ENCODE results near the gene PRKCQ.
"Not testable (repeated sequence)": the region's sequence is repeated elsewhere in the genome, so short reads cannot be mapped to it uniquely, and the experiment has no call there.

PRKCQ gene

GRCh38 chr10:6445671-6446316, 134.3 kb downstream of the PRKCQ start:
- DNase-seq = peak; percentile 6

GRCh38 chr10:6439875-6440274, 140.2 kb downstream of the PRKCQ start:
- not testable (repeated sequence) for DNase-seq

- DNase-seq = no peak
Observed at GRCh38 chr10:6431861-6432260, 148.2 kb downstream of the PRKCQ start.

- DNase-seq = no peak
Observed at GRCh38 chr10:6431186-6431585, 148.9 kb downstream of the PRKCQ start.

GRCh38 chr10:6430423-6430980, 149.6 kb downstream of the PRKCQ start:
- DNase-seq = no peak

GRCh38 chr10:6427357-6427959, 152.6 kb downstream of the PRKCQ start:
- DNase-seq = no peak

GRCh38 chr10:6426317-6426716, 153.8 kb downstream of the PRKCQ start:
- DNase-seq = no peak

- no peak for DNase-seq
Observed at GRCh38 chr10:6423413-6424170, 156.5 kb downstream of the PRKCQ start.

GRCh38 chr10:6423004-6423403, 157.1 kb downstream of the PRKCQ start:
- no peak for DNase-seq

GRCh38 chr10:6418613-6419216, 161.4 kb downstream of the PRKCQ start:
- DNase-seq = no peak

- DNase-seq = no peak
Observed at GRCh38 chr10:6418167-6418566, 161.9 kb downstream of the PRKCQ start.

- DNase-seq = peak; percentile 36
Observed at GRCh38 chr10:6416892-6417512, 163.1 kb downstream of the PRKCQ start.

GRCh38 chr10:6411436-6411835, 168.6 kb downstream of the PRKCQ start:
- DNase-seq = no peak

- DNase-seq = no peak
Observed at GRCh38 chr10:6410830-6411229, 169.2 kb downstream of the PRKCQ start.

- no peak for DNase-seq
Observed at GRCh38 chr10:6409971-6410643, 170.0 kb downstream of the PRKCQ start.

- no peak for DNase-seq
Observed at GRCh38 chr10:6408799-6409198, 171.3 kb downstream of the PRKCQ start.

GRCh38 chr10:6407034-6407721, 172.9 kb downstream of the PRKCQ start:
- no peak for DNase-seq

GRCh38 chr10:6406220-6407033, 173.6 kb downstream of the PRKCQ start:
- DNase-seq = no peak

GRCh38 chr10:6405713-6406112, 174.4 kb downstream of the PRKCQ start:
- no peak for DNase-seq

GRCh38 chr10:6404127-6405072, 175.7 kb downstream of the PRKCQ start:
- no peak for DNase-seq
